HG03342 (cell line): ENCODE data around the gene PRODH.
"Not testable (repeated sequence)": the region's sequence is repeated elsewhere in the genome, so short reads cannot be mapped to it uniquely, and the experiment has no call there.

Experiments
- ATAC-seq: cut with Tn5 transposase; IDR thresholded peaks from one replicate; pipeline ENCODE4 v1.9.1; 2021; ENCODE audit warnings: mild to moderate bottlenecking, moderate library complexity; ENCODE audit not compliant: unreplicated experiment

PRODH gene

DNA sequence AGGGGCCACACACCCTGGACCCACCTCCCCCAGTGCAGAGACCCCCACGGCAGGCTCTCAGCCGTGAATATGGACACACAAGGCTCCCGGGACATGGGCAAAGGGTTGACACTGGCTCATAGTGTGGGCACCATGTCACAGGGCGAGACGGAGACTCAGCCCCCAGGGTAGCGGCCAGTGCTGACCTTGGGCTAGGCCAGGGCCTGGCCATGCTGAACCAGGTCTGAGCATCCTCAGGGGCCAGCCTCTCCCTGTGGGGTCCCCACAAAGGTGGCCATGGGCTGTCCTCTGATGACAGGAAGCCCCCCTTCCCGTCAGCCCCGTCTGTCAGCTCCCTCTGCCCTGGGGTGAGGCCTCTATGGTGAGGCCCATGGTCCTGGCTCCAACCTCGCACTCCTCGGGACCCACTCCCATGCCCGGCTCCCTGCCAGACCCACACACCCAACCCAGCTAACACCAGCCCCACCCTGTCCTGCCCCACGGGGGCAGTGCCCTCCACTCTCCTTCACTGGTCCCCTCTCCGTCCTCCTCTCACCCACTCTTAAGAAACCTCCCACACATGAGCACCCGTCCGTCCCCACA is 19.0 kb upstream of the PRODH start:
- ATAC-seq, result no peak

DNA sequence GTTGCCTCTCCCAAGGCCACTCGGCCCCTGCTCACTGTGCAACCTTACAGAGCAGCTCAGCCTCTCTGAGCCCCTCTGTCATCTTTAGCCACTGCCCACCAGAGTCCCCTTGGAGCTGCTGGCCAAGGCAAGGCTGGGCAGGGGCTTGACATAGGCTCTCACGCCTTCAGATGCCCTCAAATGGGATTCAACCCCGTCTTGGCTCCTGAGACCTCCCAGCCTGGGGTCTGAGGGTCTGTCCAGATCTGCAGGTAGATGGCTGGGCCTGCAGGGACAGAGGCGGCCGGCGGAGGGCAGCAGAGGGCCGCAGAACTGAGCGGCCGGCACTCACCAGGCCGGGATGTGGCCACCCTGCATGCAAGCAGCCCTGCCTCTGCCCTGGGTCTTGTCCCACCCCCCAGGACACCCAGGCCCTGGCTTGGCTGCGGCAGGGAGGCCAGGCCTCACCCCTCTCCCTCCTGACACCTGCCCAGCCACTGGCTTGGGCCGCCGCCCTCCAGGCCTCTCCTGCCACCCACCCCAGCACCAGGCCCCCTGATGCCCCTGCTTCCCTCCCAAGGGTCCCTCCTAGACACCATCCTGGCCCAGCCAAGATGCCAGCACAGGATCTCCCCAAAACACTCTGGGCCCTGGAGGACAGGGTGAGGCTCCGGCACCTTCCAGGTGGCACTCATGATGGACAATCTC is 18.4 kb upstream of the PRODH start:
- not testable (repeated sequence) for ATAC-seq

DNA sequence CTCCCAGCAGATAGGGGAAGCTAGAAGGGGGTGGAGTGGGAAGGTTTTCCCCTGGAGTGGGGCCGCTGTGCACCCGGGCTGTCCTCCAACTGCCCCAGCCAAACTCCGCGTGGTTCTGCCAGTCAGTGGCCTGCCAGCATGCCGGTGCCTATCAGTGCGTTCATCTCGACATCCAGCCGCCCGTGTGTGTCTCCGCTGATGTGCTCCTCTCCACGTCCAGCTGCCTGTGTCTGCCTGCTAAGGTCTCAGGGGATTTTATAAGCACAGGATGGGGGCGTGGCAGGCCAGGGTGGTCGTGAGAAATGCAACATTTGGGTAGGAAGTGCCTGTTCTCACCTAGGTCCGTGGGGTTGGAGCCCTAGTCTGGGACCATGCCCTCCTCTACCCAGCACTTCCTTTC is 17.0 kb upstream of the PRODH start:
- ATAC-seq, result not testable (repeated sequence)

DNA sequence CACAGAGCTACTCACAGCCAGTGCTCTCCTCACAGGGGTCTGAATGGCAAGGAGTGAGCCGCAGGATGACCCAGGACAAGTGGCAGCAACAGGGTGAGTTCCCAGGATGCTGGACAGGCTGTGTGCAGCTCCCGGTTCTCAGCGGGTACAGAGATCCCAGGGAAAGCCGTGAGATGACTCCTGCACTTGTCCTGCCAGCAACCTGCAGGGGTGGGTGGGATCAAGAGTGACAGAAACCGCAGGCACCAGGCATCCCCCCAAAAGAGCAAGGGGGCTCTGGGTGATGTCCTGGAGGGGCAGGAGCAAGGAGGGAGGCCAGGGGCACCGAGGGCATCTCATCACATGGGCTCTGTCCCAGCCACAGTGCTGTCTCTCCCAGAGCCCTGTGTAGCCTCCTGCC is 15.9 kb upstream of the PRODH start:
- ATAC-seq, result no peak

DNA sequence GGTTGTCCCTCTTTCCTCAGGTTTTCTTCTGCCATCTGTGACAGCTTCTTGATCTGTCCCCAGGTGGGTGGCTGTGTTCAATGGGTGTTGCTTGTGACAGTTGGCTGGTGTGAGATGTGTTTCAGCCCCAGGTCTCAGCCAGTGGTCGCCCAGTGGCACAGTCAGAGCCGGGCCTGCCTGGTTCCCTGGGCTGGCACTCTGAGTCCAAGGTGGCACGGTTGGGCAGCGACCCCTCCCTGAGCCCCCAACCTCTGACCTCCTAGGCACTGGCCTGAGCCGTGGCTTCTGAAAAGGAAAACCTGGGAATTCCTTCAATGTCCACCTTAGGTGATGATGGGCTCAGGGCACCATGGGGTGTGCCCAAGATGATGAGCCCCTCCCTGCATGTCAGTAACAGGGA is 14.0 kb upstream of the PRODH start:
- ATAC-seq, result no peak

DNA sequence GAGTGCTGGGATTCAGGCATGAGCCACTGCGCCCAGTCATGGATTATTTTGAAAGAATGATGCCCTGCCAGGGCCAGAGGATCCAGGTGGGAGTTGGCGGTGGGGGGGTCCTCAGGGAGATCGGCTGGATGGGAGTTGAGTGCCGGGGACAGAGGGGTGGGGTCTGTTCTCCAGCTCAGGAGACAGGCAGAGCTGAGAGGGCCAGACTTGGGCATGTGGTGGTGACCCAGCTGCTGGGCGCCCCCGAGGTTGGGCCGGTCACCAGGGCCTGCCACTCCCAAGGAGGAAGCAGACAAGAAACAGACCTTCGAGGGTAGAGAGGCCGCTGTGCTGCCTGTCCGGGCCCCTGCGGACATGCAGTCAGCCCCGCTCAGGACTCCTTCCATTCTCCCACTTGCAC is 11.8 kb upstream of the PRODH start:
- ATAC-seq, result no peak

DNA sequence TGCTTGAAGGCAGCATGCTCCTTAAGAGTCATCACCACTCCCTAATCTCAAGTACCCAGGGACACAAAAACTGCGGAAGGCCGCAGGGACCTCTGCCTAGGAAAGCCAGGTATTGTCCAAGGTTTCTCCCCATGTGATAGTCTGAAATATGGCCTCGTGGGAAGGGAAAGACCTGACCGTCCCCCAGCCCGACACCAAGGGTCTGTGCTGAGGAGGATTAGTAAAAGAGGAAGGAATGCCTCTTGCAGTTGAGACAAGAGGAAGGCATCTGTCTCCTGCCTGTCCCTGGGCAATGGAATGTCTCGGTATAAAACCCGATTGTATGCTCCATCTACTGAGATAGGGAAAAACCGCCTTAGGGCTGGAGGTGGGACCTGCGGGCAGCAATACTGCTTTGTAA is 11.0 kb upstream of the PRODH start:
- not testable (repeated sequence) for ATAC-seq

DNA sequence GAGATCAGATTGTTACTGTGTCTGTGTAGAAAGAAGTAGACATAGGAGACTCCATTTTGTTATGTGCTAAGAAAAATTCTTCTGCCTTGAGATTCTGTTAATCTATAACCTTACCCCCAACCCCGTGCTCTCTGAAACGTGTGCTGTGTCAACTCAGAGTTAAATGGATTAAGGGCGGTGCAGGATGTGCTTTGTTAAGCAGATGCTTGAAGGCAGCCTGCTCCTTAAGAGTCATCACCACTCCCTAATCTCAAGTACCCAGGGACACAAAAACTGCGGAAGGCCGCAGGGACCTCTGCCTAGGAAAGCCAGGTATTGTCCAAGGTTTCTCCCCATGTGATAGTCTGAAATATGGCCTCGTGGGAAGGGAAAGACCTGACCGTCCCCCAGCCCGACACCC is 2.6 kb upstream of the PRODH start:
- ATAC-seq, result not testable (repeated sequence)

DNA sequence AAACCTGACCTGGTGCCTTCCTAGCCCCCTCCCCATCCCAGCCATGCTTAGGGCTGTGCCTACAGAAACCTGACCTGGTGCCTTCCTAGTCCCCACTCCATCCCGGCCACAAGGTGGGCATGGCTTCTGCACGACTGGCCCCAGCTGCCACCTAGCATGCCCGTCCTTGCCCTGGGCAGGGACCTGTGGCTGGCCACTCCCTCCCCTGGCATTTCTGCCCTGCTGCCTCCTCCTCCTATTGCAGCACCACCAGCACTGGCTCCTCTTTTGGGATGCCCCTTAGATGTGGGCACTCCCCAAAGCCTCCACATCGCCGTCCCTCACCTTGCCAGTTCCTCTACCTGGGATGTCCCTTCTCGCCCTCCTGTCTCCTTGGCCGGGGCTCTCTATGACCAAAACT is 1.4 kb downstream of the PRODH start:
- not testable (repeated sequence) for ATAC-seq

DNA sequence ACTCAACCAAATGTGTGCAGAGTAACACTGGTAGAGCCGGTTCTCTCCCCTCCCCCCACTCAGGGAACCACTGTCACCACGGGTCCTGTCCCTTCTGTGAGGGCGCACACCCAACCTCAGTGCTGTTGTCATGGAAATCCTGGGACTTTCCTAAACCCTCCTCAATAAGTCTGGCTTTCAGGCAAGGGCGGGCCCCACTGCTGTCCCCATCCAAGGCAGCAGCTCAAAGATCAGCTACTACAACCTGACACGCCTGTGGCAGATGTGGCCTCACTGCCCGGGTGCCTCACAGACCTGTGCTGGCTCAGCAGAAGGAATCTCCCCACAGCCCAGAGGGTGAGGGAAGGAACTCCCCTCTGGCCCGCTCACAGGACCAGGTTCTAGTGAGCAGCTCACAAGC is 2.2 kb downstream of the PRODH start:
- no peak for ATAC-seq

DNA sequence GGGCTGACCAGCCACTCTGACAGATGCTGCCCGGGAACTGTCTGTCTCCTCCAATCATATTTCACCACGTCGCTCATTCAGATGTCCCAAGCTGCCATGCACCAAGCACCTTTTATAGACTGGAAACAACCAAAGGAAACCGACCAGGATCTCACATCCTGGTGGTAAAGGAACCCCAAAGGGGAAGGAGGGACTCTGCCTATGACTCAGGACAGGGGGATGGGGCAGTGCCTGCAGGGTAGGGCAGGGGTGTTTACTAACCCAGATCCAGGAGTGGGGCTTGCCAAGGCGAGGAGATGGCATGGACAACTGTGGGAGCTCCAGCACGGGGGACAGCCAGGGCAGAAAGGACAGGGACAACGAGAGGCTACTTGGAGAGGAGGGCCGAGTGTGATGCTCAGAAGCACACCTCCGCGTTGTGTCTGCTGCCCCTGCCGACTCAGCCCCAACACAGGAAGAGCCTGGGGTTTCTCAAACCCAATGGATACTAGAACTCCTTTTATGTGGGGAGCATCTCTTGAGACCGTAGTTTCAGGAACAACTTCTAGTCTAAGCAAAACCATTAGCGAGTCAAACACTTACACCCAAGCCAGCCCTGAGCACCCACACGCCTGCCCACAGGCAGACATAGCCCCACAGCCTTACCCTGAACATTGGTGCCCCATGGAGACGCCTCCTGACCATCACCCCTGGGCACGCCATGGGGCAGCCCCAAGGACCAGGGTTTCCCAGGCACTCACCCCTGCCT is 4.0 kb downstream of the PRODH start:
- no peak for ATAC-seq

DNA sequence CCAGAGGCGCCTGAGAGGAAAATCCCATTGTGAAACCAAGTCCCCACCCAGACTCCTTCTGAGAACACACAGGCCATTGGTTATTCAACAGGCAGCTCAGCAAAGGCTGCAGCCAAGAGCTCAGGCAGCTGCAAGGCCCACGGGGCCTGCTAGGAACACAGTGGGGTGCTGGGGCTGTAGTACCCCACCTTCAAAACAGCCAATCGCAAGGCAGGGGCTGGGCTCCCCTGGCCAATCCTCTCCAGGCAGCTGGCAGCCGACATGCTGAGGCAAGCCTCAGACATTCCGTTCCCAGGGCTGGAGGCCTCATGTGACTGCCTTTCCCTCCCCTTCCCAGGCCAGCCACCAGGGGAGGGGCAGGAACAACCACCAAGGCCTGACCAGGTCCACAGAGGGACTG is 6.6 kb downstream of the PRODH start:
- ATAC-seq, result no peak

DNA sequence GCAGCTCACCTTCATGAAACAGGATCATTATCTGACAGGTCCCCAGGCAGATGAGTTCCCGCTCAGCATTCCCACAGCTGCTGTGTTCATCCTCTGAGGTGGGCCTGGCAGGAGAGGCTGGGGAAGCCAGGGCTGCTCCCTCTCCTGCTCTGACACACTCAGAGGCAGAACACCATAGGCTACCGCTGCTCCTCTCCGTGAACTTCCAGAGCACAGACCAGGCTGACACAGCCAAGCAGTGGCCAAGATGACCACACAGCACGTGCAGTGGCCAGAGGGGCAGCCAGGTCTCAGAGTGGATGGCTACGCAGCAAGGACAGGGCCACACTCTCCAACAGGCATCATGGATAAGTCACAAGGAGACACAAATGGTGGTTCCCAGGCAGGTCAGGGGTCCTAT is 8.5 kb downstream of the PRODH start:
- no peak for ATAC-seq

DNA sequence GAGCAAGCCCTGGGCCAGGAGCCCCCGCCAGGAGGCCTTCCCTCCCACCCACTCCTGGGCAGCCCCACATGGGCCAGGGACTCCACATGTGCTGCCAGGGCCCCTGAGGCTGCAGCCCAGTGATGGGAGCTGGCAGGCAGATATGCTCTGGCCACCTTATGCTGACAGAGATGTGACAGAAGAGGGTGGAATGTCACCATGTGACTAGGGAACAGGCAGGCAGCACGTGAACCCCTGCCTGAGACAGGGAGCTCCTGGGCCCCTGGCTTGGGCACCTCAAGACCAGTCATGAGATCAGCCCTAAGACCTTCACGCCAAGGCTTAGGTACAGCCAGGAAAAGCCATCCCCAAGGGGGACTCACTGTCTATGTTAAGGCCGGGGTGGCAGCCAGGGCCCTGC is 9.1 kb downstream of the PRODH start:
- no peak for ATAC-seq

DNA sequence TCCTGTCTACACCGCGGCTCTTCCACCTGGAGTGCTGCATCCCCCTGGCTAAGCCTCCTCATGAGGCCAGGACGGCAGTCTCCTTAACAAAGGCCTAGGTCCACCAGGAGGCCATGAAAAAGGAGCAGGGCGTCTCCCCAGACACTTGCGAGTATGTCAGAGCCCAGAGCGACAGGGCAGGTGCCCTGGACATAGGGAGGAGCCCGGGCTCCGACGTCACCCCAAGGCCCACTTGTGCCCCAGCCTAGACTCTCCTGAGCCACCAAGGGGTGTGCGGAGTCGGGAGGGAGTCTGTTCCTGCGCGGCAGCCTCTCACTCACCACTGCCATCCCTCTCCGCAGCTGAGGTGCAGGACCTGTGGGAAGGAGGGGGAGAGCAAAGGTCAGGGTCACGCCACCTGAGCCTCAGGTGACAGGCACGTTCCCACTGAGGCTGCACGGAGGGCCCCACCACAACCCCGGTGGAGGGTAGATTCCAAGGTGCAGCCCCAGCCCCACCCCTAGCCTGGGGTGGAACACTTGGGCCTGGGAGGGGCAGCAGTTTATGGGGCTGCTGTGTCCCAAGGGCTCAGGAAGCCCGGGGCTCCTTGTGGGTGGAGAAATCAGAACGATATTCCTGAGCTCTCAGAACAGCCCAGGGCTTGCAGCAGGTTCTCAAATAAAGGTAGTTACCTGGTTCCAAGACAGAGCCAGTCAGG is 10.6 kb downstream of the PRODH start:
- no peak for ATAC-seq

DNA sequence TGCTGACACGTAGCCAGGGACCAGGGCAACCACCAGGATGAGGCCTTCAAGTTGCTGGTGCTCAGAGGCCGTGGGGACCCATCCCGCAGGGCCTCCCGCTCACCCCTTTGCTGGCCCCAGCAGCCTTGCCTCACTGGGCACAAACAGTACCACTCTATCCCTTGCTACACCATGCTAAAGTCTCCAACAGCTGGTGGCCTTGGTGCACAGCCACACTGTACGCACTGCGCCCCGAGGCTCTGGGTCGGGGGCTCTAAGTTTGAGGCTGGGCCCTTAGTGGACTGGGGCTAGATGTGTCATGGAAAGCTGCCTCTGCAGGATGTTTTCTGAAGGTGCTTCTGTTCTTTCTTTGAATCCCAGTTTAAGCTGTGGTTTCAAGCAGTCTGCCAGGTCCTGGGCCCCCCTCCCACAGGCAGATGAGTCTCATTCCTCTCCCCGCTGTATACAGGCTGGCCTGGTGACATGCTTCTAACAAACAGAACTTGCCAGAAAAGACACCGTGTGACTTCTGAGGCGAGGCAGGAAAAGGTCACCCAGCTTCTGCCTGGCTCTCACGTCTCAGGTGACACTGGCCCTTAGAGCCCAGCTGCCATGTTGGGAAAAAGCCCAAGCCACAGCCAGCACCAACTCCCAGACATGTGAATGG is 15.7 kb downstream of the PRODH start:
- not testable (repeated sequence) for ATAC-seq

DNA sequence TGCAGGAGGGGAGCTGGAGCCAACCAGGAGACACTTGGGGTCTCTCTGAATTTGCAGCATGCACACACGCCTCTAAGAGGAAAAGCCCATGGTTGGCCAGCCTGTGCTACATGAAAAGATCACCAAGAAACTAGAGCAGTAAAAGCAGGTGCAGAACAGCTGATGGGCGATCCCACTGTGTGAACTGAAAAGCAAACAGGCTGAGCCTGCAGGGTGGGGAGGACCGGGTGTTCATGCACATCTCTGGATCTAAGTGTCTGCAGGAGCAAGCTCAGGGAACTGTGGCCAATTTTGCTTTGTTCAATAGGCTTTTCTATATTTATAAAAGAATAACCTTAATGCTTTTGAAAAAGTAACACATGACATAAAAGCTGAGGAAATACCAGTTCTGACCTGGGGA is 18.3 kb downstream of the PRODH start:
- ATAC-seq, result not testable (repeated sequence)

DNA sequence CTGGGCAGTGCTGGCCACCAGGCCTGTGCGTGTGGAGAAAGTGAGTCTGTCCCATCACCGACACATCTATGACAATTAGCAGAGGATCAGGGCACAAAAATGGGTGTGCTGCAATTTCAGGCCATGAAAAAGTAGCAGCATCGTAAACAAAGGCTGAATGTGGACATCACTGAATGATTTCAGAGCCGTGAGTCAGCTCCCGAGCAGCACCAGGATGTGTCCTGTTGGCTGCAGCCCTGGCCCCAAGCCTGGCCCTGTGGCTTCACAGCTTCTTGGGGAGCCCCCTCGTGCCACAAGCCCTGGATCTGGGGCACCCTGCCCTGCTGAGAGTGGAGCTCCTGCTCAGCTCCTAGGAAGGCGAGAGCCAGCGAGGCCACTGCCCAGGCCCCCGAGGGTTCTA is 20.5 kb downstream of the PRODH start:
- ATAC-seq, result not testable (repeated sequence)

DNA sequence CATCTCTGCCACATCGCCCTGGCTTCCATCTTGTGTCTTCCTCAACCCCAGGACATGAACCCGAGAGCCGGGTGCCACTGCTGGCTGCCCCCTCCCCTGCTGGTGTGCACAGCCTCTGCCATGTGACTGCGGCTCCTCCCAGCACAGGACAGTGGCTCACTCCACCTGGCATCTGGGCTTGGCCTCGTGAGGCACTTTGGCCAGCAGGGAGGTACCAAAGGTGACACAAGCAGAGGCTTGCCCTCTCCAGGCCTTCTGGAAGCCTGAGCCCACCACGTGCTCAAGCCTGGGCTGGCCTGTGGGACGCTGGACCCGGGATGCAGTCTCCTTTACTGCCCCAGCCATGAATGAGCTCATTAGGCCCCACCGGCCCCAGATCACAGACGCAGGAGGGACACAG is 21.5 kb downstream of the PRODH start:
- not testable (repeated sequence) for ATAC-seq

DNA sequence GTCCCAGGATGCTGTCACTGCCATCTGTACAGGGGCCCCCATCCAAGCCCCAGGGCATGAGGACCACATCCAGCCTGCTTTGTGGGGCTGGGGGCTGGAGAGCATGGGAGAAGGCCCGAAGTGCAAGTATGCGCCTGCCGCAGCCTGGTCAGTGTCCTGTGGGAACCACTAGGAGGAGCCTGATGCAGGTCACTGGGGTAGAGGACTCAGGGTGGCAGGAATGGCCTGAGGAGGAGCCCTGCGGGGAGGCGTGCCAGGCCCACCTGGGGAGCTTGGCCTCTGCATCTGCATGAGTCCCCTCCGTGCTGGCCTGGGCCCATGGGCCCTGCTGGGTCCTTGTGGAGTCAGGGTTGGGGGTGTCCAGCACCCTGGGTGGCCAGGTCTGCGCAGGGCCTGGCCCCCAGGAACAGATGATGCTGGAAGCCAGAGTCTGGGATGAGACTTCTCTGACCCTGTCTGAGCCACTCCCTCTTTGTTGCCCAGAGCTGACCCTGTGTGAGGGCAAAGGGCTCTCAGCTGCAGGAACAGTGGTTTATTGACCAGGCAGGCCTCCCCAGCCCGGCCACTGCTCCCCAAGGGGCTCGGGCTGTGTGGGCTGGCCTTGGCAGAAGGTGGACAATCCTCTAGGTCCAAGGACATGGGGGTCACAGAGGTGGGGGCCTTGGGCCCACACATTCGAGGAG is 23.7 kb downstream of the PRODH start:
- ATAC-seq, result not testable (repeated sequence)

DNA sequence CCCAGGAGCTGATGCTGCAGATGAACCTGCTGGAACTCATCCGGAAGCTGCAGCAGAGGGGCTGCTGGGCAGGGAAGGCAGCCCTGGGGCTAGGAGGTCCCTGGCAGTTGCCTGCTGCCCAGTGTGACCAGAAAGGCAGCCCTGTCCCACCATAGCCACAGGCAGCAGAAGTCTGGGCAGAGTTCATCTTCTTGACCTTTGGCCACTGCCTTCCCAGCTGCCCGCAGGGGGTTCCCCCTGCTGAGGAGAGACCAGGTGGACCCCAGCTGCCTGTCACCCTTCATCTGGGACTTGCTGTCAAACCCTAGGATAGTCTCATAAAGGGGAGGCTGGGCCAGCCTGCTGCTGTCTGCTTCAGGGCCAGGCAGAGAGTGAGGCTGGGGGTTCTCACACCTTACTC is 24.6 kb downstream of the PRODH start:
- ATAC-seq, result not testable (repeated sequence)
